Activated naive CD4-positive, alpha-beta T cell (primary cell): Measurements from ENCODE around the gene TGIF2LX.
"Not testable (repeated sequence)": the region's sequence is repeated elsewhere in the genome, so short reads cannot be mapped to it uniquely, and the experiment has no call there.

ENCODE experiments used
- DNase-seq, 4 experiments: peaks; one replicate each; lab custom pipeline; 2025; lab: John Stamatoyannopoulos, UW

The TGIF2LX gene

DNA sequence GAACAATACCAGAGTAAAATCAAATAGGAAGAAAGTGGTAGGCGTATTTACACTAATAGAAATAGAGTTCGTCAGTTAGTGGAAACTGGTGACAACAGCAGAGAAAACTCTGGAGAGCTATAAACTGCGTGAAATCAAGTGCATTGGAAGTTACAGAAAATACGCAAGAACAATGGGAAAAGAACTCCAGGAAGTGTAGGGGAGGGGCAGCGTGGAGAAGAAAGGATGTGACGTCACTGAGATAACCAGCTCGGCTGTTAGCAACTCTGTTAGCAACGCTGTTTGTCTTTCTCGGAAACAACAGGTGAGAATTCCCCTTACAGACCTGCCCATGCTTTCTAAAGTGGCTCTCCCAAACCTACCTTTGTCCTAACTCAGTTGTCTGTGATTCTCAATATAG lies at the start of gene TGIF2LX:
Gene TGIF2LX, plus strand, starts transcription at position 244 of the 400 bp plus-strand sequence. CDS start 178 bp downstream, outside the sequence.
- DNase-seq, result not testable (repeated sequence)

DNA sequence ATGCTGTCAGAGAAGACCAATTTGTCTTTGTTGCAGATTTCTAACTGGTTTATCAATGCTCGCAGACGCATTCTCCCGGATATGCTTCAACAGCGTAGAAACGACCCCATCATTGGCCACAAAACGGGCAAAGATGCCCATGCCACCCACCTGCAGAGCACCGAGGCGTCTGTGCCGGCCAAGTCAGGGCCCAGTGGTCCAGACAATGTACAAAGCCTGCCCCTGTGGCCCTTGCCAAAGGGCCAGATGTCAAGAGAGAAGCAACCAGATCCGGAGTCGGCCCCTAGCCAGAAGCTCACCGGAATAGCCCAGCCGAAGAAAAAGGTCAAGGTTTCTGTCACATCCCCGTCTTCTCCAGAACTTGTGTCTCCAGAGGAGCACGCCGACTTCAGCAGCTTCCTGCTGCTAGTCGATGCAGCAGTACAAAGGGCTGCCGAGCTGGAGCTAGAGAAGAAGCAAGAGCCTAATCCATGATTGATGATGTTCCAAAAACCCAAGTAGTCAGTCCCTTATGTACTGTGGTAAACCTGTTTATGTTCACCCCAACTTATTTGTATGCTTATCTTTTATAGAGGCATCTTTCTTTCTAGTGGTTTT lies 728 bp downstream of the TGIF2LX start:
- DNase-seq, result not testable (repeated sequence)

DNA sequence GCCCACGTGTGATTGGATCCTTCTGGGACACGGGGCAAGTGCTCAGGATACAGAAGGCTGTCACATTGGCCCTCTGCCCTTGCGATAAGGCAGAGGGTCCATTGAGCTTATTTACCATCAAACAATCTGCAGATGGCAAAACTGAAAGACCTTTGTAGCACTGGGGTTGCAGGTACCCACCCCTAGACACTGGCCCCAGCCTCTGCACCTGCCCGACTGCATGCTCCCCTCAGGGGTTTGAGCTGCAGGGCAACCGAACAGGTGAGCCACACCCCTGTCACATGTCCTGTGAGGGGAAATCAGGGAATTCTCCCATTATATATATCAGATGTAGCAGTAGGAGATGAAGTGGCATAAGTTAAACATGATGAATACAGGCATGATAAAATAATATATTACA lies 21.4 kb downstream of the TGIF2LX start:
- DNase-seq, result not testable (repeated sequence)

DNA sequence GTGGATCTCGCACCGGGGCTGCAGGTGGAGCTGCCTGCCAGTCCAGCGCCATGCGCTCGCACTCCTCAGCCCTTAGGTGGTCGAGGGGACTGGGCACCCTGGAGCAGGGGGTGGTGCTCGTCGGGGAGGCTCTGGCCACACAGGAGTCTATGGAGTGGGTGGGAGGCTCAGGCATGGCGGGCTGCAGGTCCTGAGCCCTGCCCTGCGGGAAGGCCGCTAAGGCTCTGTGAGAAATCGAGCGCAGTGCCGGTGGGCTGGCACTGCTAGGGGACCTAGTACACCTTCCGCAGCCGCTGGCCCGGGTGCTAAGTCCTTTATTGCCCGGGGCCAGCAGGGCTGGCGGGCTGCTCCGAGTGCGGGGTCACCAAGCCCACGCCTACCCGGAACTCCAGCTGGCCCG lies 43.9 kb downstream of the TGIF2LX start:
- not testable (repeated sequence) for DNase-seq
